Measurements from ENCODE around the gene RASA3. TPM values are rescaled to one million over a fixed set of nuclear protein-coding genes. Genes with fewer than 3 reads are reported as not detected.
"Not testable (repeated sequence)": the region's sequence is repeated elsewhere in the genome, so short reads cannot be mapped to it uniquely, and the experiment has no call there.

The RASA3 gene
- total RNA-seq, 2 donors from 2014 or later = 39.4 to 44.1 TPM

DNA sequence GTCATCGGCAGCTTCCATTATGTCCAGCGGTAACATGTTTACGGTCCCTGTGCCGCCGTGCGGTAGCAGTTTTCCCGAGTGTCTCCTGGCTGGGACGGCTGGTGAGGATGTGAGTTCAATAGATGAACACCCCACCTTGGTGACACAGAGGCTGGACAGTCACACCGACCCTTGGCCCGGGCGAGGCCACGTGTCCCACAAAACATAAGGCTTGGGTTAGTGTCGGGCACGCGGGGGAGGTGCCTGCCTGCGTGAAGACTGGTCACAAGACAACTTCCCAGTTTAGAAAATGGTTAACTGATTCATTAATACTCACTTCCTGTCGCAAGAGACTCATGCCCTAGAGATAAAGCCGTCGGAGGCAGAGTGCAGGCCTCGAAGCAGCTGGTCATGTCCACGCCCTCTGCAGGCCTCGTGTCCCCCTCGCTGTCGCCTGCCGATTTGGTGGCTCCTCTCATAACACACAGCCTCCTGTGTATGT lies 17.2 kb downstream of the RASA3 start:
- DNase-seq (ENCODE audit: low spot score in 2 of 2) = peak in 1 of 2 donors; percentile 57
- ATAC-seq = peak; percentile 29 to 71
- H3K9me3 Mint-ChIP-seq = no peaks in the 10 kb centered on the region
- no peaks in the 10 kb centered on the region for H3K36me3 Mint-ChIP-seq
- peak overlapping the region; percentile 12 to 82 for H3K27ac Mint-ChIP-seq

DNA sequence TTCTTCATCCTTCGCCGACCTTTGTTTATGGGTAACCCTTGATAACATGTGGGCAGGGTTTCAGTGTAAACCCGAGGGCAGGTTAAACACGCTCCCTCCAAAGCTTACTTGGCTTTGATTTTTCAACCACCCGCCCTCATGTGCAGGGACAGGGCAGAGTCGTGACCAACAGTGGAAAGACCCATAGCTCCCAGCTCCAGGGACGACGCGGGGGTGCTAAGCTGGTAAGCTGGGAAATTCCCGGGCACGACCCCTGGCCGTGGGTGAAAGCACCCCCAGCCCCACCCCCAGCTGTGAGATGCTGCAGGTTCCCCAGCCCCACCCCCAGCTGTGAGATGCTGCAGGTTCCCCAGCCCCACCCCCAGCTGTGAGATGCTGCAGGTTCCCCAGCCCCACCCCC lies 17.8 kb downstream of the RASA3 start:
- not testable (repeated sequence) for H3K36me3 Mint-ChIP-seq

DNA sequence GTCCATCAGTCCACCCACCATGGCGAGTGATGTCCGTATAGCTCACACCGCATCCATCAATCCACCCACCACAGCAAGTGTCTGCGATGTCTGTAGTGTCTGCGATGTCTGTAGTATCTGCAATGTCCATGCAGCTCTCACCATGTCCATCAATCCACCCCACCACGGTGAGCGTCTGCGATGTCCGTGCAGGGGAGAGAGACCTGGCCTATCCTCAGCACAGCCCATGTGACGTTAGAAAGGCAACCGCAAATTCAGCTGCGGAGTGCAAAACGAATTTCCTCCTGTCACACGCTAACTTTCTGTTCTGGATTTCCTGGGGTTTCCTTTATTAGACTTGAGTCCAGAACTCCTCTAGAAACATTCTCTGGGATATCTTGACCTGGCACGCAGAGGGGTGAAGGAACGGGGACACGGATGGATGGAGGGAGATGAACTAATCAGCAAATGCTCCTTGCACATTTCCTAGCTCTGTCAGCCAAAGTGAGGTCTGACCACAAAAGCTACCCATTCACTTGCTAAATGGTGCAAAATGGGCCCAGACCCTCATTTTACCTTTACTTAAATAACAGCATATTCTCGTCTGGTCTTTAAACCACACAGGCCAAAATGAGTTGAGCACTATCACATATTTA lies 18.3 kb downstream of the RASA3 start:
- DNase-seq (ENCODE audit: low spot score in 2 of 2) (peak in 1 of 2 donors; percentile 34), ATAC-seq (no peak)
- H3K27ac Mint-ChIP-seq = peak overlapping the region; percentile 12 to 77
- H3K36me3 Mint-ChIP-seq = no peaks in the 10 kb centered on the region
- H3K9me3 Mint-ChIP-seq = no peaks in the 10 kb centered on the region

More for the DNA sequence above, 17.8 kb downstream of the RASA3 start:
- not testable (repeated sequence) for ATAC-seq, H3K9me3 Mint-ChIP-seq
- peak in 1 of 2 donors; percentile 46 for DNase-seq (ENCODE audit: low spot score in 2 of 2)
- H3K27ac Mint-ChIP-seq = peak overlapping the region in 1 of 2 donors; percentile 12

DNA sequence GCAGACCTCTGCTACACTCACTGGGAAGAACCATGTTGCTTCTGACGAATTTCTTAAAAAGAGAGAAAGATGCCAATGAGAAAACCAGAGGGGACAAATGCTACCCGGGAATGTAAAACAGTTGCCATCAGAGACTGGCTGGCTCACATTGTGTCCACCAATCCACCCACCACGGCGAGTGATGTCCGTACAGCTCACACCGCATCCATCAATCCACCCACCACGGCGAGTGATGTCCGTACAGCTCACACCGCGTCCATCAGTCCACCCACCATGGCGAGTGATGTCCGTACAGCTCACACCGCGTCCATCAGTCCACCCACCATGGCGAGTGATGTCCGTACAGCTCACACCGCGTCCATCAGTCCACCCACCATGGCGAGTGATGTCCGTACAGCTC lies 19.0 kb downstream of the RASA3 start:
- DNase-seq (ENCODE audit: low spot score in 2 of 2); H3K36me3 Mint-ChIP-seq; H3K9me3 Mint-ChIP-seq; ATAC-seq: not testable (repeated sequence)
- peak overlapping the region; percentile 17 to 48 for H3K27ac Mint-ChIP-seq

DNA sequence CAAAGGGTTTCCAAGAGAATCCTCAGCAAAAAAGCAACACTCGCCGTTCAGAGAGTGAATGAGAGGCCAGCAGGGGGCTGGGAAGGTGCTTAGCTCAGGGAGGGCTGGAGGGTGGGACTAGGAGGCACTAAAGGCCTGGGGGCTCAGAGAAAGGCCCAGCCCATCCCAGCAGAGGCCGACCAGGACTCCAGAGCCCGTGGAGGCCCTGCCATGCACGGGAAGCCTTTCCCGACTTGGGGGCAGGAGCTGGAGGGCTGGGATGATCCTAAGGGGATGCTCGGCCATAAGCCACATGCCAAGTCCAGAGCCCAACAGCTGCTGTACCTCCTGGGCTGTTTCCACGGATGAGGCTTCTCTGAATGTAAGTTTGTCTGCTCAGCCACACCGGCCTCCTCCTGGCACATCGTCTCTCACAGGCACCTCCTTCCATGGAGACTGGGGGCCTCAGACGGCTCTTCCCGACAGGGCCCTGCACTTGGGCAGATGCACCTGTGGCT lies 19.5 kb downstream of the RASA3 start:
- H3K36me3 Mint-ChIP-seq = no peaks in the 10 kb centered on the region
- H3K9me3 Mint-ChIP-seq = no peaks in the 10 kb centered on the region
- DNase-seq (ENCODE audit: low spot score in 2 of 2) (peak in 1 of 2 donors; percentile 47), ATAC-seq (no peak)
- peak overlapping the region; percentile 17 to 48 for H3K27ac Mint-ChIP-seq

DNA sequence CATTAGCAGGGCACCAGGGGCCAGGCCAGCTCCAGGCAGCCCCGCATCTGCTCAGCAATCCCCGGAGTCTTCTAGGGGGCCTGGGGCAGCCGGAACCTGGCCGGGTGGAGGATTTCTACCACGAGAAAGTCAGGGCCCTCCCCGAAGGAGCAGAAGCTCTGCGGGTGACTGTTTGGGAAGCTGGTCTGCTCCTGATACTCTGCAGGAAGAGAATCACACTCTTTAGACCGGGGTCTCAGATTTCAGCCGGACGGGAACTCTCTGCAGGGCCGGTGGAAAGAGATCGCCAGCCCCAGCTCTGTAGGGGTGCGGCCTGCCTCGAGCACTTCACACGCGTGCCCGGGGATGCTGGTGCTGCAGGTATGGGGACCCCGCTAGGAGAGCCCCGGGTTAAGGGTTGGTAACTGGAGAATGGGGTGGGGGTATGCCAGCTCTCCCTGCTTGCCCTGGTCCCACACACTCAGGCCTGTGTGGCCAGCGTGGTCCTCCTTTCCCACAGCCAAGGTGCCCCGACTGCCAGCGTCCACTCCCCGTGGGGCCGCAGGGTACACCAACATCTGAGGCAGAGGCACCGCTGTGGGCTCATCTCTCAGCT lies 20.1 kb downstream of the RASA3 start:
- DNase-seq (ENCODE audit: low spot score in 2 of 2) (peak in 1 of 2 donors; percentile 49), ATAC-seq (no peak)
- Mint-ChIP-seq H3K36me3 (no peaks in the 10 kb centered on the region), H3K9me3 (no peaks in the 10 kb centered on the region), H3K27ac (peak overlapping the region in 1 of 2 donors; percentile 17)

DNA sequence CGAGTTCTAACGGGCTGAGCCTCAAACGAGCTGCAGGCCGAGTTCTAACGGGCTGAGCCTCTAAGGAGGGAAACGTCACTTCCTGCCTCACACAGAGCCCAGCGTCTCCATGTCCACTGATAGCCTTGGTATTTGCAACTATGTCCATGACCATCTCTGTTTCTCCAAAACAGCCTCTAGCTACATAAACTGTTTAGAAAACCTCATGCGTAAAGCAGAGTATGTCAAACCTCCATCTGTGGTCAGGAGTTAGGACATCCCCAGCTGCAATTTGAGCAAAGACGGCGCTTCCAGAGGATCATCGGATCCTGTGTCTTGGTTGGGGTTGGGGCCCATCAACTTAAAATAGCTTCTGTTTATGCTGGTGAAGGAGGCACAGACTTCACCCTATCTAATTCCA lies 20.8 kb downstream of the RASA3 start:
- DNase-seq (ENCODE audit: low spot score in 2 of 2) = peak in 1 of 2 donors; percentile 31
- peak; percentile 29 to 43 for ATAC-seq
- Mint-ChIP-seq H3K27ac (peak overlapping the region in 1 of 2 donors; percentile 17), H3K36me3 (no peaks in the 10 kb centered on the region), H3K9me3 (no peaks in the 10 kb centered on the region)

DNA sequence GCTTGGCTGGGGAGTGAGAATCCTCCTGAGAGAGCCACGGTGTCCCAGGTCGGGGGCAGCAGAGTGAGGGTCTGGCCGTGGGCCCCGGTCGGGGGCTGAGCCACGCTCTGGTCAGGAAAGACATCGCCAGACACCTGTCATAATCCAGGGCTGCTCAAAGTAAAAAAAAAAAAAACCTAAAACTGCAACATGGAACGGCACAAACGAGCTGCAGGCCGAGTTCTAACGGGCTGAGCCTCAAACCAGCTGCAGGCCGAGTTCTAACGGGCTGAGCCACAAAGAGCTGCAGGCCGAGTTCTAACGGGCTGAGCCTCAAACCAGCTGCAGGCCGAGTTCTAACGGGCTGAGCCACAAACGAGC lies 21.6 kb downstream of the RASA3 start:
- not testable (repeated sequence) for ATAC-seq; H3K36me3 Mint-ChIP-seq; DNase-seq (ENCODE audit: low spot score in 2 of 2); H3K9me3 Mint-ChIP-seq
- peak overlapping the region; percentile 85 to 92 for H3K27ac Mint-ChIP-seq

DNA sequence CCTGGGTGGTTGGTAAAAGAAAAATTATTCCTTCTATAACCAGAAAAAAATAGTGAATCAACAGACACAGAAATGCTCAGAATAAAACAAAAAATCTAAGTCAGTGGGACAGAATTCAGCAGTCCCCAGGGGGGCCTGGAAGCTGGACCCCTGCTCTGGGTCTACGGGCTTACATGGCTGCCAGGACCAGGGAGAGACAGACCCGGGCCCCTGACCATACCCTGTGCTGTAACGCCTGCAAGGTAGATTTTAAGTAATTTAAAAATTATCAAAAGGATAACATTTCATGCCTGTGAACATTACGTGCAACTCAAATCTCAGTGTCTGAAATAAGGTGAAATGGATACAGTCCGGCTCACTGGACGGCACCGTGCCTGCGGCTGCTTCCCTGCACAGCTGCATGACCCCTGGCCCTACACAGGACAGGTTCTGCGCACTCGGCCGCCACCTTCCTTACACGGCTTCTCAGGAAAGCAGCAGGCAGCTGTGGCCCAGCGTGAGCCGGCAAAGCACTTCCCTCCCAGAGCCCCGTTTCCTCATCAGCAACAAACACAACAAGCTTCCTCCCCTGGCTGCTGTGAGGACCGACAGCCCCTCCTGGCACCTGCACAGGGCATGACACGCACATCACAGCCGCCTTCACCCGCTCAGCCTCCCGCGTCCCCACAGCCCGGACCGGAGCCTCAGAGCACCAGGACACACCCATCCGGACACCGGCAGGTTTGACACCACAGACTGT lies 22.2 kb downstream of the RASA3 start:
- H3K36me3 Mint-ChIP-seq = no peaks in the 10 kb centered on the region
- peak overlapping the region; percentile 85 to 92 for H3K27ac Mint-ChIP-seq
- ATAC-seq (peak; percentile 73 to 80), DNase-seq (ENCODE audit: low spot score in 2 of 2) (peak; percentile 57 to 72)
- H3K9me3 Mint-ChIP-seq = no peaks in the 10 kb centered on the region

DNA sequence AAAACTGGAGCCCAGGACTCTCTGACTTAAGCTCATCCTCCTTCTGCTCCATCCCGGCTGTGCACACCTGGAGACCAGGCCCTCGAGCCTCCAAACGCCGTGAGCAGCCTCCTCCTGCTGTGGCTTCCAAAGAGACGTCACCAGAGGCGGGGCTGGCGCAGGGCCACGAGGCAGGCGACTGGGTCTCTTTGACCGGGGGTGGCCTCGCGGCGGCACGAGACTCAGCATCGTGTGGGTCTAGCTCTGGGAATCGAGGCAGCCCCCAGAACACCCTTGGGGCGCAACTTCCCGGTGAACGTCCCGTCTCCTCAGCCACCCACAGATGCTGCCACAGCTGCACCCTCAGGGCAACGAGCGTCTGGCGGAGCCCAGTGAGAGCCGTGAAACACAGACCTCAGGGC lies 22.8 kb downstream of the RASA3 start:
- Mint-ChIP-seq H3K27ac (peak overlapping the region; percentile 68 to 85), H3K9me3 (no peaks in the 10 kb centered on the region), H3K36me3 (no peaks in the 10 kb centered on the region)
- peak; percentile 17 to 48 for ATAC-seq
- DNase-seq (ENCODE audit: low spot score in 2 of 2) = peak in 1 of 2 donors; percentile 56

DNA sequence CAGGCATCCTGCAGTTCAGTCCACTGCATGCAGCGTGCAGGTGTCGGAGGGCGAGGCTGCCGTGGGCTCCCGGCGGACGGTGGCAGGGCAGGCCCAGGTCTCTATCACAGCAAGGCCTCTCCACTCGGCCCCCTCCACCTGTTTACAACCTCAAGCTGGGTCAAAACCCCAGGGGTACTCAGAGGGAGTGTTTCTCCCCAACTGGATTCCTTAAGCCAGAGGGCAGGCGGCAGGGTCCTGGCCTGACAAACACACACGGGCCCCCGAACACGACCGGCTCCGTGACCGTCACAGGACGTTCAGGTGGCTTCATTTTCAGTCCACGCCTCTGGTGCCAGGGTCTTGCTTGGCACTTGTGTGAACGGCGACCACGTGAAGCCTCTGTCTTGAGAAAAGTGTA lies 23.5 kb downstream of the RASA3 start:
- peak overlapping the region; percentile 68 to 85 for H3K27ac Mint-ChIP-seq
- ATAC-seq (no peak), DNase-seq (ENCODE audit: low spot score in 2 of 2) (peak in 1 of 2 donors; percentile 42)
- peaks cover 0 to 5% of the 10 kb centered on the region in 2 donors for H3K36me3 Mint-ChIP-seq
- H3K9me3 Mint-ChIP-seq = no peaks in the 10 kb centered on the region

DNA sequence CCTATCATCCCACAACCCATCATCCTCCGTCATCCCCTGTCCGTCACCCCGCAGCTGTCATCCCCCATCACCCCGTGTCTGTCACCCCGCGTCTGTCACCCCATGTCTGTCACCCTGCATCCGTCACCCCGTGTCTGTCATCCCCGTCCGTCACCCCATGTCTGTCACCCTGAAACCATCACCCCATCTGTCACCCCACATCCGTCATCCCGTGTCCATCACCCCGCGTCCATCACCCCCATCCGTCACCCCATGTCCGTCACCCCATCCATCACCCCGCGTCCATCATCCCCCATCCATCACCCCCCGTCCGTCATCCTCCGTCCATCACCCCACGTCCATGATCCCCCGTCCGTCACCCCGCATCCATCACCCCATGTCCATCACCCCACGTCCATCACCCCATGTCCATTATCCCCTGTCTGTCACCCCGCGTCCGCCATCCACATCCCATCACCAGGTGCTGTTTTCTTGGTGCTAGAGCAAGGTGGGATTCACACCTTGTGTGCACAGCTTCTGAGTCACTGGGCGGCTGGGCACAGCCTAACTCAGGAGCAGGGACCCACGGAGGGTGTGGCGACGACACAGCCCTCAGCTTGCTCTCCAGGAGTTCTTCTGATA lies 24.2 kb downstream of the RASA3 start:
- H3K36me3 Mint-ChIP-seq = peaks cover 0 to 5% of the 10 kb centered on the region in 2 donors
- DNase-seq (ENCODE audit: low spot score in 2 of 2) = peak in 1 of 2 donors; percentile 35
- peak overlapping the region in 1 of 2 donors; percentile 85 for H3K27ac Mint-ChIP-seq
- H3K9me3 Mint-ChIP-seq = no peaks in the 10 kb centered on the region
- ATAC-seq = no peak

DNA sequence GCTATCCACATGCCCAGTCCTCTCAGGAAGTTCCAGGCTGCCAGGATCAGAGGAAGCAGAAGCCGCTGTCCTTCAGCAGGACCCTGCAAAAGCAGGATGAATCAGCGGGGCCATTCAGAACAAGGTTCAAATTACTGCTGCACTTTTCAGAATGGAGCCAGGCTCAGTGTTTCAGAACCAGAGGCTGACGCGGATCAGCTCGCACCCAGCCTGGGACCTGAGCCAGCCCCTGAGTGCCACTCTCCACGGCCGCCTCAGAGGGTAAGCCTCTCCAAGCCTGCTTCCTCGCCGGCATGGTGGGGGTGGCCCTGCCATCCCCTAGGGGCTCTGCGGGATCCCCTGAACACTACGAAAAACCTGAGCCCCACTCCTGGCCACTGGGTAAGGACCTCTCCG lies 24.7 kb downstream of the RASA3 start:
- Mint-ChIP-seq H3K36me3 (peaks cover 0 to 5% of the 10 kb centered on the region in 2 donors), H3K9me3 (no peaks in the 10 kb centered on the region), H3K27ac (peak overlapping the region in 1 of 2 donors; percentile 23)
- DNase-seq (ENCODE audit: low spot score in 2 of 2) = peak in 1 of 2 donors; percentile 34
- ATAC-seq = no peak

DNA sequence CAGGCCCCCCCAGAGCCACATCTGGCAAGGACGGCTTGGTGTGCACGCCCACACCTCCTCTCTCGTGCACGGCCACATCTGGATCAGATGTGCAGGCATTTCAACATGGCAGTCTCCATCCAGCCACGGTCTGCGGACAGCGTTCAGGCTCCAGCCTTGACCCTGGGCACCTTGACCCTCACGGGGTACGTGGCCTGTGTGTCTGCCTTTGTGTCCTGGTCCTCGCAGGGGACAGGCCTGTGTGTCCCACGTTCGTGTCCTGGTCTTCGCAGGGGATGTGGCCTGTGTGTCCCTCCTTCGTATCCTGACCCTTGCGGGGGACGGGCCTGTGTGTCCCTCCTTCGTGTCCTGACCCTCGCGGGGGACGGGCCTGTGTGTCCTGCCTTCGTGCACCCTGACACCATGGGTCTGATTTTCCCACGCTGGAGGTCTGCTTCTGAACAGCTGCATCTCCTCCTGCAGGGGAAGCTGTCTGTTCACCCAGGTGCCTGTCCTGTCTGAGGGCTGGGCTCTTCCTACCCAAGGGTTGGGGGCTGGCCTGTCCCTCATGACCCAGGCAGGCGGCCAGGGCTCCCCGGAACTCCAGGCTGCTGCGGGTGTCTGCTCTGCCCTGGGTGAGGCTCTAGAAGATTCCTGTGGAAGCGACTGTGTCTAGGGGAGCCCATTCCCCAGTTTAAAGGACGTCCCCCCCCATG lies 25.3 kb downstream of the RASA3 start:
- DNase-seq (ENCODE audit: low spot score in 2 of 2) = peak in 1 of 2 donors; percentile 43
- H3K36me3 Mint-ChIP-seq = peaks cover 0 to 5% of the 10 kb centered on the region in 2 donors
- no peaks in the 10 kb centered on the region for H3K9me3 Mint-ChIP-seq
- peak overlapping the region; percentile 14 to 23 for H3K27ac Mint-ChIP-seq
- no peak for ATAC-seq

DNA sequence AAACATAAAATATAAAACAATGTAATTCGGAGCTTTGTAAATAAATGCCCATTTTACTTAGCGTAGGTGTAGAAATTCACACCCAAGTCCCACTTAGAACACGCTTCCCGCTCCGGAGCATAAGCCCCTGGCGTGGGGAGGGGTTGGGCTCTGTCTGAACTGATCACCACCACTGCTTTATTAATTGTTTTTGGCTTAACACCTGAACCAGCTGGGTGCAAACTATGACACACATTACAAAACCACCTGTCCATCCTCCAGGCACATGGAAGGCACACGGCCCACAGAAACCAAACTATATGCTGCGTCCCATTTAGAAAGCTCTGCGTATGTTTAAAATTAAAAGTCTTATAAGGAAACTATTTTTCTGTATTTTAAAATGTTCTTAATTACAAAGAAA lies 25.9 kb downstream of the RASA3 start:
- Mint-ChIP-seq H3K36me3 (peaks cover 0 to 5% of the 10 kb centered on the region in 2 donors), H3K27ac (peak overlapping the region in 1 of 2 donors; percentile 14), H3K9me3 (no peaks in the 10 kb centered on the region)
- ATAC-seq (no peak), DNase-seq (ENCODE audit: low spot score in 2 of 2) (no peak)

Data from activated naive CD4-positive, alpha-beta T cell treated with anti-CD3 and anti-CD28 coated beads, Interleukin-2, amount 50 U/mL, for 72 hours (primary cell).